Right atrium auricular region (tissue), 2 donors: ENCODE measurements around the gene EIF4A3. TPM values are rescaled to one million over a fixed set of nuclear protein-coding genes. Genes with fewer than 3 reads are reported as not detected.
"Not testable (repeated sequence)": the region's sequence is repeated elsewhere in the genome, so short reads cannot be mapped to it uniquely, and the experiment has no call there.

Experiments used
- DNase-seq: peaks from one replicate; pipeline ENCODE4 v3.0.0-alpha.2; 2019; ENCODE audit warnings: low spot score
- H3K27ac ChIP-seq, 2 donors: fragments of 200-600 bp; sonication (generic); 1 replicate in 1 of 2; 2 replicates in 1 of 2; pipeline ENCODE4 v1.5.1; 2016 to 2019
- H3K27me3 ChIP-seq, 2 donors: fragments of 200-600 bp; sonication (generic); one replicate each; pipeline versions ENCODE4 v1.5.1 to v1.6.0; 2017 to 2019
- H3K36me3 ChIP-seq: fragments of 200-600 bp; sonication (generic); one replicate; pipeline ENCODE4 v1.5.1; 2016
- H3K4me1 ChIP-seq, 2 donors: fragments of 200-600 bp; sonication (generic); one replicate each; pipeline versions ENCODE4 v1.5.1 to v1.6.0; 2017 to 2019
- H3K4me3 ChIP-seq, 2 donors: fragments of 200-600 bp; sonication (generic); 1 replicate in 1 of 2; 2 replicates in 1 of 2; pipeline ENCODE4 v1.5.1; 2017 to 2019; ENCODE audit warnings: mild to moderate bottlenecking in 1 of 2, moderate library complexity in 1 of 2
- H3K9me3 ChIP-seq, 2 donors: fragments of 200-600 bp; sonication (generic); one replicate each; pipeline ENCODE4 v1.5.1; 2019
- CTCF ChIP-seq, 2 donors: fragments of 200-600 bp; sonication (generic); IDR thresholded peaks; one replicate each; pipeline ENCODE4 v1.5.1; 2019; ENCODE audit warnings: antibody characterized with exemption in 2 of 2
- total RNA-seq, 2 donors: library from RNA; depleted of rRNA; stranded (reverse); fragments of >200 nt; gene quantifications; one replicate each; pipeline ENCODE4 v1.1.0, GENCODE V29; 2016

Gene EIF4A3
- total RNA-seq, 2 donors from 2014 or later = 24.6 to 31.0 TPM

- no peaks in the 10 kb centered on the region for H3K36me3 ChIP-seq
- H3K4me1 ChIP-seq = no peaks in the 10 kb centered on the region
- DNase-seq = no peak
- no peaks in the 10 kb centered on the region for H3K9me3 ChIP-seq
- no peak for TF ChIP-seq CTCF (IDR thresholded peaks at IDR 0.05)
- peak overlapping the region in 1 of 2 donors; percentile 37 for H3K27ac ChIP-seq
- no peak overlapping the region for H3K4me3 ChIP-seq
- H3K27me3 ChIP-seq = no peaks in the 10 kb centered on the region
Observed at GRCh38 chr17:80092959-80093358, 54.0 kb downstream of the EIF4A3 start.

- no peak for TF ChIP-seq CTCF (IDR thresholded peaks at IDR 0.05)
- no peak overlapping the region for H3K4me3 ChIP-seq
- H3K27ac ChIP-seq = no peak overlapping the region
- DNase-seq = no peak
- no peaks in the 10 kb centered on the region for H3K9me3 ChIP-seq
- no peaks in the 10 kb centered on the region for H3K27me3 ChIP-seq
- H3K36me3 ChIP-seq = no peaks in the 10 kb centered on the region
- H3K4me1 ChIP-seq = no peaks in the 10 kb centered on the region
Observed at GRCh38 chr17:80091376-80091775, 55.6 kb downstream of the EIF4A3 start.

DNA sequence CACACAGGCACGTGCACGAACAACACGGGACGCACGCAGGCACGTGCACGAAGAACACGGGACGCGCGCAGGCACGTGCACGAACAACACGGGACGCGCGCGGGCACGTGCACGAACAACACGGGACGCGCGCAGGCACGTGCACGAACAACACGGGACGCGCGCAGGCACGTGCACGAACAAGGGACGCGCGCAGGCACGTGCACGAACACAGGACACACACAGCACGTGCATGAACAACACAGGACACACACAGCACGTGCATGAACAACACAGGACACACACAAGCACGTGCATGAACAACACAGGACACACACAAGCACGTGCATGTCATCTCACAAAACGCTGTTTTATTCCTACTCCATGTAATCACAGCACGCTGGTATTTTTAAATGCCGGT, 56.8 kb downstream of the EIF4A3 start:
- not testable (repeated sequence) for H3K36me3 ChIP-seq

DNA sequence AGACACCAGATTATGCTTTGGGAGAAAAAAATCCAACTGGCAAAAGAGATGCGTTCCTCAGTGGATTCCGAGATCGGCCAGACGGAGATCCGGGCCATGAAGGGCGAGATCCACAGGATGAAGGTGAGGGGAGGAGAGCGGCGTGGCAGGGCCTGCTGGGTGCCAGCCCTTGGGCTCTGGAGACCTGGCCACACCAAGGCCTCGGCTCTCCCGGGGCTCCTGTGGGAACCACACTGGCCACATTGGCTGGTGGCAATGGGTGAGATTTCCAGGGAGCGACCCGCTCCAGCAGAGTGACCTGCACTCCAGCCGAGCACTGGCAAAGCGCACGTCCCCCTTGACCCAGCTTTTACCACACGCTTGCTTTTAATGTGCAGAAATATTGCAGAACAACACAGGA, 57.2 kb downstream of the EIF4A3 start:
- Histone ChIP-seq H3K27me3 (no peaks in the 10 kb centered on the region), H3K4me1 (no peaks in the 10 kb centered on the region), H3K27ac (no peak overlapping the region), H3K9me3 (no peaks in the 10 kb centered on the region), H3K4me3 (no peak overlapping the region), H3K36me3 (no peaks in the 10 kb centered on the region)
- DNase-seq = no peak
- no peak for TF ChIP-seq CTCF (IDR thresholded peaks at IDR 0.05)

More for the DNA sequence above, 56.8 kb downstream of the EIF4A3 start:
- H3K9me3 ChIP-seq, DNase-seq, H3K27me3 ChIP-seq, H3K4me1 ChIP-seq, H3K27ac ChIP-seq, H3K4me3 ChIP-seq: not testable (repeated sequence)

- H3K9me3 ChIP-seq = no peaks in the 10 kb centered on the region
- H3K4me1 ChIP-seq = peaks cover 0 to 5% of the 10 kb centered on the region in 2 donors
- H3K27me3 ChIP-seq = no peaks in the 10 kb centered on the region
- no peak overlapping the region for H3K27ac ChIP-seq
- TF ChIP-seq CTCF (IDR thresholded peaks at IDR 0.05) = no peak
- H3K36me3 ChIP-seq = no peaks in the 10 kb centered on the region
- no peak overlapping the region for H3K4me3 ChIP-seq
- DNase-seq = no peak
Observed at GRCh38 chr17:80087346-80088265, 59.3 kb downstream of the EIF4A3 start.

- Histone ChIP-seq H3K9me3 (no peaks in the 10 kb centered on the region), H3K27me3 (no peaks in the 10 kb centered on the region), H3K27ac (no peak overlapping the region), H3K4me1 (peaks cover 0 to 9% of the 10 kb centered on the region in 2 donors), H3K4me3 (no peak overlapping the region), H3K36me3 (no peaks in the 10 kb centered on the region)
- no peak for DNase-seq
- no peak for TF ChIP-seq CTCF (IDR thresholded peaks at IDR 0.05)
Observed at GRCh38 chr17:80086616-80087015, 60.3 kb downstream of the EIF4A3 start.
